AG09309 (cell line): ENCODE measurements around the gene RASSF8.

Source experiments
- DNase-seq: peaks from one replicate; pipeline ENCODE4 v3.0.0-alpha.2; 2010; ENCODE audit warnings: low read depth
- H3K4me3 ChIP-seq: 2 replicates; pipeline ENCODE4 v1.5.1; 2011; ENCODE audit warnings: mild to moderate bottlenecking, low read depth, low read length, moderate library complexity; ENCODE audit not compliant: control insufficient read depth
- CTCF ChIP-seq: IDR thresholded peaks from 2 replicates; pipeline ENCODE4 v1.5.1; 2011; ENCODE audit warnings: mild to moderate bottlenecking, low read depth, low read length, inconsistent platforms; ENCODE audit not compliant: insufficient read depth, control insufficient read depth; ENCODE audit errors: missing control alignments

RASSF8 gene

GRCh38 chr12:26003065-26003464, 44.6 kb downstream of the RASSF8 start:
- no peak for TF ChIP-seq CTCF
- no peak overlapping the region for H3K4me3 ChIP-seq
- no peak for DNase-seq

GRCh38 chr12:26007566-26007965, 49.1 kb downstream of the RASSF8 start:
- TF ChIP-seq CTCF = no peak
- DNase-seq = no peak
- H3K4me3 ChIP-seq = no peak overlapping the region

GRCh38 chr12:26009593-26009992, 51.1 kb downstream of the RASSF8 start:
- H3K4me3 ChIP-seq = no peak overlapping the region
- no peak for TF ChIP-seq CTCF
- no peak for DNase-seq

- no peak overlapping the region for H3K4me3 ChIP-seq
- no peak for DNase-seq
- no peak for TF ChIP-seq CTCF
Measured at GRCh38 chr12:26010293-26010821, 51.9 kb downstream of the RASSF8 start.

- H3K4me3 ChIP-seq = no peak overlapping the region
- DNase-seq = peak; percentile 88
- no peak for TF ChIP-seq CTCF
Measured at GRCh38 chr12:26011099-26011498, 52.6 kb downstream of the RASSF8 start.

GRCh38 chr12:26014085-26014484, 55.6 kb downstream of the RASSF8 start:
- no peak for TF ChIP-seq CTCF
- no peak overlapping the region for H3K4me3 ChIP-seq
- no peak for DNase-seq

- no peak for TF ChIP-seq CTCF
- DNase-seq = no peak
- H3K4me3 ChIP-seq = no peak overlapping the region
Measured at GRCh38 chr12:26016516-26016915, 58.0 kb downstream of the RASSF8 start.
